Measurements from ENCODE around the gene TLX2. TPM values are rescaled to one million over a fixed set of nuclear protein-coding genes. Genes with fewer than 3 reads are reported as not detected.

TLX2 gene
- total and polyA plus RNA-seq, 2 of the 4 experiments (the other 2 are of a cell fraction) = not detected

DNA sequence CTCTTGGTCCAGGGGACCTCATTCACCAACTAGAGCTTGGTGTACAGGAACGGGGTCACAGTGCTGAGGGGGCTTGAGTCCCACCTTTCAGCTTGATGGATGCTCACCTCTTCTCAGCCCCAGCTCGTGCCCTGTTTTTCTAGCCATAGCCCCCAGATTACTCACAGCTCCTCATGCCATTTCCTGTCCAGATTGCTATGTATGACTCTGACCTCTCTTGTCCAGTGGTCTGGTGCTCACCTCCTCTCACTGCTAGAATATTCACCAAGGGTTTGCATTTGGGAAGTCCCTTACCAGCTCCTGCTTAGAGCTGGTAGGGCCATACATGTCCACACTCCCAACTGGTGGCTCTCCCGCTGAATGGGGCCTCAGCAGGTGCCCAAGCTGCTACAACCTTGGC, 20.7 kb upstream of the TLX2 start (continued):
- TF ChIP-seq, protein P1, sequence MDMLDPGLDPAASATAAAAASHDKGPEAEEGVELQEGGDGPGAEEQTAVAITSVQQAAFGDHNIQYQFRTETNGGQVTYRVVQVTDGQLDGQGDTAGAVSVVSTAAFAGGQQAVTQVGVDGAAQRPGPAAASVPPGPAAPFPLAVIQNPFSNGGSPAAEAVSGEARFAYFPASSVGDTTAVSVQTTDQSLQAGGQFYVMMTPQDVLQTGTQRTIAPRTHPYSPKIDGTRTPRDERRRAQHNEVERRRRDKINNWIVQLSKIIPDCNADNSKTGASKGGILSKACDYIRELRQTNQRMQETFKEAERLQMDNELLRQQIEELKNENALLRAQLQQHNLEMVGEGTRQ (IDR thresholded peaks at IDR 0.05; ENCODE audit: low read depth, low read length) = no peak
- TF ChIP-seq POLR2A (IDR thresholded peaks at IDR 0.05; ENCODE audit: low read depth, low read length) = no peak

DNA sequence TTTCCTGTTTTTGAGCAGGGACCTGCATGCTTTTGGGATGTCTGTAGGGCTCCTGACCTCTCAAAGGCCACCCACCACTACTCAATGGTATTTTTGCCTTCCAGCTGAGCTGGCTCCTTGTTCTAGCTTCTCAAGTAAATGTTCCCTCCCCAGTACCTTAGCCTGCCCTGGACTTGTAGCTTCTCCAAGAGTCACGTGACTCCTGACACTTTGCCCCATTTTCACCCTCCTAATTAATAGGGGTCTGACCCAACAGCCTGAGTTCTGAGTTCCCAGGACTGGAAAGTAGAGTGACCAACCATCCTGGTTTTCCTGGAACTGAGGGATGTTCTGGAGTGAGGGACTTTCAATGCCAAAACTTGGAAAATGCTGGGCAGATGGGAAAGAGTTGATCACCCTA, 18.8 kb upstream of the TLX2 start:
- H3K9ac ChIP-seq (ENCODE audit: low read depth, low read length) = no peak overlapping the region
- no peak overlapping the region for H3K4me3 ChIP-seq (ENCODE audit: insufficient read depth, low read depth, low read length)
- H3K36me3 ChIP-seq (ENCODE audit: control insufficient read depth, insufficient read depth, low read length) = peaks cover 35% of the 10 kb centered on the region
- DNase-seq (no peak), ATAC-seq (ENCODE audit: low read depth) (no peak)
- no peaks in the 10 kb centered on the region for H3K9me1 ChIP-seq (ENCODE audit: insufficient read depth, low read length)
- H3K4me1 ChIP-seq (ENCODE audit: control insufficient read depth, insufficient read depth, low read length) = peaks cover 7% of the 10 kb centered on the region; the same call in 1 of the 2 replicates
- H2BK20ac ChIP-seq (ENCODE audit: low read depth, low read length) = no peak overlapping the region
- no CpG with 5 or more reads among the region's 1 CpG for WGBS, 2 experiments (ENCODE audit: extremely low coverage in 2 of 2, insufficient read length in 1 of 2)
- in situ Hi-C loops (cut with MboI; ENCODE audit: low sequenced_read_pairs) = loop anchor here (25.0 kb wide), 1 partner anchor 367 kb away; no protein-coding TSS in a partner anchor
- H4K20me1 ChIP-seq (ENCODE audit: insufficient read depth, low read length) = no peaks in the 10 kb centered on the region
- no peak overlapping the region for H2AFZ ChIP-seq (replicated peaks; ENCODE audit: low read length, poor library complexity)
- no peak overlapping the region for H3K27ac ChIP-seq (ENCODE audit: insufficient read depth, low read length)
- no peak overlapping the region for H4K91ac ChIP-seq (ENCODE audit: insufficient read depth, low read depth, low read length)
- peaks cover 0 to 11% of the 10 kb centered on the region in 2 experiments; a peak in 1 of 4 replicates for H3K79me1 ChIP-seq (ENCODE audit: low read depth in 1 of 2, low read length in 2 of 2)
- intact Hi-C loops (cut with micrococcal nuclease) = no loop called here
- ChIA-PET POLR2A (ENCODE audit: unreplicated experiment) (no interaction called here), CTCF (no interaction called here)
- BruUV-seq (replicated peaks) = no TSS peak
- H3K9me3 ChIP-seq (ENCODE audit: control insufficient read depth, insufficient read depth, low read length) = no peaks in the 10 kb centered on the region
- no peak overlapping the region for H2BK5ac ChIP-seq (ENCODE audit: low read depth, low read length, poor library complexity, severe bottlenecking)
- no peak overlapping the region for H3K18ac ChIP-seq (ENCODE audit: low read depth, low read length)
- no peak overlapping the region for H4K5ac ChIP-seq (ENCODE audit: low read depth, low read length)
- H3K4me2 ChIP-seq (ENCODE audit: low read depth, low read length) = no peak overlapping the region
- no peak overlapping the region for H2AK5ac ChIP-seq (ENCODE audit: low read depth, low read length)
- no peak overlapping the region for H3K23ac ChIP-seq (ENCODE audit: low read depth, low read length)
- H2BK15ac ChIP-seq (ENCODE audit: low read depth, low read length) = no peak overlapping the region
- no peak overlapping the region for H3K56ac ChIP-seq (ENCODE audit: extremely low read depth, insufficient read depth, low read length)
- H2BK120ac ChIP-seq (ENCODE audit: low read depth, low read length) = no peak overlapping the region
- no peak overlapping the region for H3K4ac ChIP-seq (ENCODE audit: low read depth, low read length)
- H3K27me3 ChIP-seq (ENCODE audit: control insufficient read depth, insufficient read depth, low read length) = peaks cover 31% of the 10 kb centered on the region
- dilution Hi-C loops (cut with HindIII; ENCODE audit: low sequenced_read_pairs, unreplicated experiment) = no loop called here
- no peak overlapping the region for H4K8ac ChIP-seq (ENCODE audit: low read depth in 2 of 2, low read length in 2 of 2)
- H3K14ac ChIP-seq (replicated peaks; ENCODE audit: low read depth, low read length) = no peak overlapping the region
- H2AK9ac ChIP-seq (replicated peaks; ENCODE audit: low read depth, low read length, poor library complexity) = no peak overlapping the region
- no peak for TF ChIP-seq CEBPB (IDR thresholded peaks at IDR 0.05; ENCODE audit: low read depth, low read length)
- TF ChIP-seq, protein P2, sequence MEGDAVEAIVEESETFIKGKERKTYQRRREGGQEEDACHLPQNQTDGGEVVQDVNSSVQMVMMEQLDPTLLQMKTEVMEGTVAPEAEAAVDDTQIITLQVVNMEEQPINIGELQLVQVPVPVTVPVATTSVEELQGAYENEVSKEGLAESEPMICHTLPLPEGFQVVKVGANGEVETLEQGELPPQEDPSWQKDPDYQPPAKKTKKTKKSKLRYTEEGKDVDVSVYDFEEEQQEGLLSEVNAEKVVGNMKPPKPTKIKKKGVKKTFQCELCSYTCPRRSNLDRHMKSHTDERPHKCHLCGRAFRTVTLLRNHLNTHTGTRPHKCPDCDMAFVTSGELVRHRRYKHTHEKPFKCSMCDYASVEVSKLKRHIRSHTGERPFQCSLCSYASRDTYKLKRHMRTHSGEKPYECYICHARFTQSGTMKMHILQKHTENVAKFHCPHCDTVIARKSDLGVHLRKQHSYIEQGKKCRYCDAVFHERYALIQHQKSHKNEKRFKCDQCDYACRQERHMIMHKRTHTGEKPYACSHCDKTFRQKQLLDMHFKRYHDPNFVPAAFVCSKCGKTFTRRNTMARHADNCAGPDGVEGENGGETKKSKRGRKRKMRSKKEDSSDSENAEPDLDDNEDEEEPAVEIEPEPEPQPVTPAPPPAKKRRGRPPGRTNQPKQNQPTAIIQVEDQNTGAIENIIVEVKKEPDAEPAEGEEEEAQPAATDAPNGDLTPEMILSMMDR (conservative IDR thresholded peaks at IDR 0.05; ENCODE audit: low read depth, low read length) = no peak
- no peak for TF ChIP-seq NFE2L2 (IDR thresholded peaks at IDR 0.05; ENCODE audit: low read depth, low read length)
- no peak for TF ChIP-seq RCOR1 (IDR thresholded peaks at IDR 0.05; ENCODE audit: insufficient replicate concordance, low read length)
- no peak for TF ChIP-seq MAZ (IDR thresholded peaks at IDR 0.05; ENCODE audit: borderline replicate concordance, low read depth, low read length)
- TF ChIP-seq MAFK (IDR thresholded peaks at IDR 0.05; ENCODE audit: low read depth, low read length) = no peak
- no peak for TF ChIP-seq BHLHE40 (IDR thresholded peaks at IDR 0.05; ENCODE audit: low read depth, low read length)
- TF ChIP-seq POLR2A (IDR thresholded peaks at IDR 0.05; ENCODE audit: low read depth, low read length) = no peak
- TF ChIP-seq RFX5 (IDR thresholded peaks at IDR 0.05; ENCODE audit: low read depth, low read length) = no peak
- TF ChIP-seq CHD1 (IDR thresholded peaks at IDR 0.05; ENCODE audit: low read depth, low read length) = no peak
- TF ChIP-seq SMC3 (IDR thresholded peaks at IDR 0.05; ENCODE audit: low read depth, low read length) = no peak
- TF ChIP-seq, protein P3, sequence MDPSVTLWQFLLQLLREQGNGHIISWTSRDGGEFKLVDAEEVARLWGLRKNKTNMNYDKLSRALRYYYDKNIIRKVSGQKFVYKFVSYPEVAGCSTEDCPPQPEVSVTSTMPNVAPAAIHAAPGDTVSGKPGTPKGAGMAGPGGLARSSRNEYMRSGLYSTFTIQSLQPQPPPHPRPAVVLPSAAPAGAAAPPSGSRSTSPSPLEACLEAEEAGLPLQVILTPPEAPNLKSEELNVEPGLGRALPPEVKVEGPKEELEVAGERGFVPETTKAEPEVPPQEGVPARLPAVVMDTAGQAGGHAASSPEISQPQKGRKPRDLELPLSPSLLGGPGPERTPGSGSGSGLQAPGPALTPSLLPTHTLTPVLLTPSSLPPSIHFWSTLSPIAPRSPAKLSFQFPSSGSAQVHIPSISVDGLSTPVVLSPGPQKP (IDR thresholded peaks at IDR 0.05; ENCODE audit: borderline replicate concordance, low read depth, low read length) = no peak
- TF ChIP-seq, protein P1 (IDR thresholded peaks at IDR 0.05; ENCODE audit: low read depth, low read length) = no peak
